NCI-H2171 treated with DMSO at 0.1 percent for 48 hours (cell line): ENCODE data around the gene DUSP16.
"Not testable (repeated sequence)": the region's sequence is repeated elsewhere in the genome, so short reads cannot be mapped to it uniquely, and the experiment has no call there.

Experiments
- DNase-seq: peaks from one replicate; lab custom pipeline; 2025; lab: John Stamatoyannopoulos, UW

The DUSP16 gene

DNA sequence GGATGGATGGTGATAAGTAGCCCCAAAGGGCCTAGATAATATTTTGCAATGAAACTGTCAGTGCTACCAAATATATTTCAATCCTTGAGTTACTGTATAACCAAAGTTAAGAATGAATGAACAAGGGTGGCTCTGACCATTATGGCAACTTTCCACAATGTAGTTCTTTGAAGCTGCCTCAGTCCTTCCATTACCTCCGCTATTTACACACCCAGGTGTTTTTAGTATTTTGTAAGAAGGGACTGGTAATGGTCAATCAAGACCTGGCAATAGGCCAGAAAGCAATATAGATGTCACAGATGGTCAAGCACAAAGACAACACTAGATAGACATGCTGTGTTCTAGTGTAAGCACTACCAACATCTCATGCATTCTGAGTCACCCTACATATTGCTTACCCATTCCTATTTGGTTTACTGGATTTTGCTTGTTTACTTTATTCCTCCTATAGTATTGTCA lies 16.3 kb downstream of the DUSP16 start:
- DNase-seq, result no peak

DNA sequence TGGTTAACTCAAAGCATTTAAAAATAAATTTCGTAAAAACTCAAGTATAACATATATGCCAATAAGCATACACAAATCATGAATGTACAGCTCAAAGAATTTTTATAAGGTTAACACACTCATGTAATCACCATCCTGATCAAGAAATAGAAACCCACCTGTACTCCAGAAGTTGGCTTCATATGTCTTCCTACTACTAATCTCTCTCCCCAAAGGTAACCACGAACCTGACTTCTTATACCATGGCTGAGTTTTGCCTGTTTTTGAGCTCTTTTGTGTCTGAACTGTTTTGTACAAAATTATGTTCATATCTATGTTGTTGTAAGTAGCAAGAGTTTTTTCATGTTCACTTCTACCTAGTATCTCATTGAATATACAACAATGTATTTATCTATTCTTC lies 18.7 kb downstream of the DUSP16 start:
- no peak for DNase-seq

- DNase-seq, result no peak
Observed at GRCh38 chr12:12542964-12543363, 19.7 kb downstream of the DUSP16 start.

- no peak for DNase-seq
Observed at GRCh38 chr12:12542286-12542685, 20.4 kb downstream of the DUSP16 start.

- no peak for DNase-seq
Observed at GRCh38 chr12:12541782-12542181, 20.9 kb downstream of the DUSP16 start.

- DNase-seq, result no peak
Observed at GRCh38 chr12:12540261-12541013, 22.2 kb downstream of the DUSP16 start.

GRCh38 chr12:12539028-12539810 lies 23.4 kb downstream of the DUSP16 start:
- DNase-seq, result no peak

- DNase-seq, result no peak
Observed at GRCh38 chr12:12538535-12538934, 24.1 kb downstream of the DUSP16 start.

DNA sequence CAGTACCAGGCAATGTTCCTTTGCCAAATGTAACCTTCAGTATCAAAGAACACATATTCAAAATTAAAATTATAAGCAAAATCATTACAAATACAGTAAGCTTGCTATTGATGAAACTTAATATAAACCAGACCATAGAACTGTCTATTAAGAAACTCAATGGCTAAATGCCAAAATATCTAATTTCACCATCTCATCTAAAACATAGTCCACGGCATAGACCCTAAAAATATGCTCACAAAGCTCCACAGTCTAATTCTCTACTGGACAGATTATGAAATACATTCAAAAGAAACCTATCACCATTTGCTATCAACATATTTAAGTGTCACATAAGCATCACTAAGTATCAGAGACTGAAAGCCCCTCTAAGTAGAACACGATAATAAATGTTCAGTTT lies 25.2 kb downstream of the DUSP16 start:
- DNase-seq, result no peak

DNA sequence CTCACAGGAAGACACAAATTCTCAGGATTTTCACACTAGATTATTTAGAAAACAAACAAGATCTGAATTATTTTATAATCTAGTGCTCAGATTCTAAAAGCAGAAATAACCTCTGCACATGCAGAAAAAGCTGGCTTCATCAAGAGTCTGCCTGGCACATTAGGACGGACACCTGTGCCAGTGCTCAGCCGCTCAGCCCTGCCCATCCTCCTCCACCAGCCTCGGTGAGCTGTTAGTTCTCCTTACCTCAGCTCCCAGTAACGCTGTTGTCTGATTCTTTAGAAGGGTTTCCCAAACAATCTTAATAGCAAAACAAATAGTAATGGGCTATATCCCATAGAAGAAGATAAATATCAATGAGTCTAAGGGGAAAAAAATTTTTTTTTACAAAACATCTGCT lies 27.7 kb downstream of the DUSP16 start:
- DNase-seq, result no peak

- no peak for DNase-seq
Observed at GRCh38 chr12:12534166-12534866, 28.3 kb downstream of the DUSP16 start.

DNA sequence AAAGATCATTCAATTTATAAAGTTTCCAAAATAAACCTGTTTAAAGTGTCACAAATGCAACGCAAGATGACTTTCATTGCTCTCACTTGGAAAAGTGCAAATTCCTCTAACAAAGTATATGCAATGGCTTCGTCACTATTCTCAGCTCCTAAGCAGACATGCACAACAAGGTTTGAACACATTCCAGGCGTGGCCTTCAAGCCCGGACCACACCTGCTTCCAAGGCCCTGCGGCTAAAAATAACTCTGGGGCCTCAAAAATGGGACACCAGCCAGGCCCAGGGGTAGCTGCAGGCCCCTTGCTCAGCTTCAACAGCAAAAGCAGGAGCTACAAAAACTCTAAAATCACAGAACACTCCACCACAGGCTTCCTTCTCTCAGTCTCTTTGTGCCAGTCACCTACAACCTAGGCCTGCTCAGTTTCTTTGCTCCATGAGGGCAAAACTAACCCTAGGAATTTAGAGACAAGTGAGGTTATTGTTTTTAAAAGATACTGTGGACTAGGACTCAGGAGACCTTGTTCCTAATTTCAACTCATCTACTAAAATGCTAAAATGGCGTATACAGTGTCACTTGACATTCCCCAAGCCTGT lies 29.3 kb downstream of the DUSP16 start:
- DNase-seq, result peak; percentile 17

- DNase-seq, result no peak
Observed at GRCh38 chr12:12531194-12531593, 31.5 kb downstream of the DUSP16 start.

DNA sequence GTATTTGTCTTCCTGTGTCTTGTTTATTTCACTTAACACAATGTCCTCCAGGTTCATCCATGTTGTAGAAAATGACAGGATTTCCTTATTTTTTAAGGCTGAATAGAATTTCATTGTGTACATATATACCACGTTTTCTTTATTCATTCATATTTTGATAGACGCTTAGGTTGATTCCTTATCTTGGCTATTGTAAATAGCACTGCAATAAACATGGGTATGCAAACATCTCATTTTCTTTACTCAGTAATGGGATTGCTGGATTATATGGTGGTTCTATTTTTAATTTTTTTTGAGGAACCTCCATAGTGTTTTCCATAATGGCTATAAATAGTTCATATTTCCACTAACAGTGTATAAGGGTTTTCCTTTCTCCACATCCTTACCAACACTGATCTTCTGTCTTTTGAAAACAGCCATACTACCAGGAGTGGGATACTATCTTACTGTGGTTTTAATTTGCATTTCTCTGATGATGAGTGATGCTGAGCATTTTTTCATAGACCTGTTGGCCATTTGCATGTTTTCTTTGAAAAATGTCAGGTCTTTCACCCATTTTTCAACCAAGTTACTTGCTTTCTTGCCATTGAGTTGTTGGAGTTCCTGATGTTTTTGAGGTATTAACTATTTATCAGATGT lies 32.8 kb downstream of the DUSP16 start:
- no peak for DNase-seq

DNA sequence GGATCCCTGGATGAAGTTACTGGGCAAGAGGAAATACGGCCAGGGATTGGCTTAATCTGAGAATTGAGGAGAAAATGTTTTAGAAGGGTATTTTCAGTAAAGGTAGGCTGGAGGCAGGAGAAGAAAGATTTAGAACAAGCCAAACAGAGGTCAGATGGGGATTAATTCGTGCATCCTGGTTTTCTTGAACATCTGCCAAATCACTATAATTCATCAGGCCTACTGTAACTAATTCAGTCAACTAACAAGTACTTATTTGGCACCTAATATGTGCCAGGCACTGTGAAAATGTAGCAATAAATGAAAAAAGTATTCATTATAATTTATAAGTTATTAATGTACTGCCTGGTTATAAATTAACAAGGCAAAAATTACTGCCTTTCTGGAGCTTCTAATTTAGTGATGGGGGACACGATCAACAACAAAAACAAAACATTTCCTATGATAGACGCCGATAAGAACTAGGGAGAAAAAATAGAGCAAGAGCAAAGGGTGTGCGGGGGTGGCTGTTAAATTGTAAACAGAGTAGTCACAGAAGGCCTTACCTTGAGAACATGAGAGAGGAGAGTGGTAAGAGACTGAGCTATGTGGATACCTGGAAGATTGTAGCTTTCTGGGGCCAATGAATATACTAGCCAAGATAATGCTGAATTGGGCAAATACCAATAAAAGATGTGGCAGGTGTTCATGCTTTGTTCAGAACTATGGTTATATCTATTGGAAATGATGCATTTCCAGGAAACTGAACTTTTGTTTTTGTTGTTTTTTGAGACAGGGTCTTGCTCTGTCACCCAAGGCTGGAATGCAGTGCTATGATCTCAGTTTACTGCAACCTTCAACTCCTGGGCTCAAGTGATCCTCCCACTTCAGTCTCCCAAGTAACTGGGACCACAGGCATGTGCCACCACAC lies 34.0 kb downstream of the DUSP16 start:
- DNase-seq, result no peak

GRCh38 chr12:12527820-12528296 lies 34.8 kb downstream of the DUSP16 start:
- DNase-seq, result no peak

DNA sequence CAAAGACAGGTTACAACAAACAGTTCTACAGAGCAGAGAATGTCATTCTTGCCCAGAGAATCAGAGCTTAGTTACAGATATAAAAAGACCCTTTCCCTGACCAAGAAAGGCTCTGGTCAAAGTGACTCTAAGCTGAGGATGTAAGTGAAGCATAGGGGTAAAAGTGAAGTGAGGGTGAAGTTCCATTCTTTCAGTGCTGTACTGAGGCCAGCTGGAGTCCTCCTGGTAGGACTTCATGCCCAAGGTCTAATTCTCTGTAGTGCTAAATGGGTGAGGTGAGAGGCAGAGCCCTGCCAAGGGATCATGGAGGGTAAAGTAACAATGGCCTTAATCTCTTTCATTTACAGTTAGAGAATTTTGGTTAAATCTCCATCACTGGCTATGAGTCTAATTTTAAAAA lies 38.5 kb downstream of the DUSP16 start:
- DNase-seq, result no peak

- DNase-seq, result peak; percentile 56
Observed at GRCh38 chr12:12523229-12523628, 39.4 kb downstream of the DUSP16 start.

- DNase-seq, result not testable (repeated sequence)
Observed at GRCh38 chr12:12522657-12523056, 40.0 kb downstream of the DUSP16 start.

GRCh38 chr12:12521888-12522287 lies 40.8 kb downstream of the DUSP16 start:
- no peak for DNase-seq

GRCh38 chr12:12521044-12521485 lies 41.6 kb downstream of the DUSP16 start:
- DNase-seq, result no peak
